HG02943 (cell line): Measurements from ENCODE around the gene UBALD1.

ENCODE experiments used
- ATAC-seq: cut with Tn5 transposase; IDR thresholded peaks from one replicate; pipeline ENCODE4 v1.9.1; 2021; ENCODE audit warnings: mild to moderate bottlenecking, low read depth, moderate library complexity; ENCODE audit not compliant: unreplicated experiment

Gene UBALD1

GRCh38 chr16:4616047-4616811, 1.5 kb upstream of the UBALD1 start:
- peak; percentile 70 for ATAC-seq

GRCh38 chr16:4615384-4616046, 827 bp upstream of the UBALD1 start:
- no peak for ATAC-seq

- no peak for ATAC-seq
Measured at GRCh38 chr16:4613636-4614570, 785 bp downstream of the UBALD1 start.

- no peak for ATAC-seq
Measured at GRCh38 chr16:4612977-4613635, 1.6 kb downstream of the UBALD1 start.

GRCh38 chr16:4612474-4612931, 2.2 kb downstream of the UBALD1 start:
- ATAC-seq = no peak

- ATAC-seq = no peak
Measured at GRCh38 chr16:4611337-4612021, 3.2 kb downstream of the UBALD1 start.

GRCh38 chr16:4610011-4611005, 4.4 kb downstream of the UBALD1 start:
- ATAC-seq = no peak

- ATAC-seq = no peak
Measured at GRCh38 chr16:4609200-4610010, 5.3 kb downstream of the UBALD1 start.

- ATAC-seq = no peak
Measured at GRCh38 chr16:4608704-4608980, 6.0 kb downstream of the UBALD1 start.

- ATAC-seq = no peak
Measured at GRCh38 chr16:4607841-4608703, 6.6 kb downstream of the UBALD1 start.

GRCh38 chr16:4606354-4606753, 8.3 kb downstream of the UBALD1 start:
- no peak for ATAC-seq

GRCh38 chr16:4604401-4604800, 10.3 kb downstream of the UBALD1 start:
- no peak for ATAC-seq

- ATAC-seq = no peak
Measured at GRCh38 chr16:4603624-4604170, 11.0 kb downstream of the UBALD1 start.

- ATAC-seq = no peak
Measured at GRCh38 chr16:4602331-4602730, 12.4 kb downstream of the UBALD1 start.

GRCh38 chr16:4601864-4602186, 12.9 kb downstream of the UBALD1 start:
- no peak for ATAC-seq

- no peak for ATAC-seq
Measured at GRCh38 chr16:4601036-4601863, 13.4 kb downstream of the UBALD1 start.
